ENCODE data around the gene FOXJ1. TPM values are rescaled to one million over a fixed set of nuclear protein-coding genes. Genes with fewer than 3 reads are reported as not detected.

The FOXJ1 gene
- total and polyA plus RNA-seq, 2 of the 13 experiments (the other 11 are each of a cell fraction or from before 2014, with no cell fraction given) = 0.98 to 1.6 TPM

DNA sequence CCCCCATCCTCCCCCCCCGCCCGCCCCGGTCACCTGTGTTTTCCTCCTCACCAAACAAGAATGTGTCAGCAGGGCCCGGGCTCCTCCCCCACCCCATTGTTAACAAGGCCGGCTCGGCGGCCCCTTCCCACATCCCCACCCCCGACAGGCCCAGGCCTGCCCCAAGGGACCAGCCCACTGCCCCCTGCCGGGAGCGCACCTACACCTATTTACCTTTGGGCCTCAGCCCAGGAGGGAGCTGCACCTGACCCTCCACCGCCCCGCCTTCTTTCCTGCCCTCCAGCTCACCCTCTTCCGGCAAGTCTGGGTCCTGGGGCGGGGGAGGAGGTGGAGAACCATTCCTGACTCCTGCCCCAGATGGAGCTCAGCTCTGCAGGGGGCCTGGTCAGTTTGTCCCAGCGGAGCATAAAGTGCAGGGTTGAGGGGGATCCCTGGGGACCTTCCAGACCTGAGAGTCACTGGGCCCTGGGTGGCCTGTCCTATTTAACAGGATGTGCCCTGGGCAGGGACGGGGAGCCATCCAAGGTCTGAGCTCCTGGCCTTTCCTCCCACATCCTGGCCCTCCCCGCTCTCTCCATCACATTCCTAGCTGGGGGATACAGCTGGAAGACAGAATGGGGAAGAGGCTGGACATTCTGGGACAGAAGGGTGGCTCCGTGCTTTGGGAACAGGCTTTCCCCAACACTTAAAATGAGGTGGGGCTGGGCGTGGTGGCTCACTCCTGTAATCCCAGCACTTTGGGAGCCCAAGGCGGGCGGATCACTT, 8.3 kb downstream of the FOXJ1 start (continued):
- TF ChIP-seq, protein P1, sequence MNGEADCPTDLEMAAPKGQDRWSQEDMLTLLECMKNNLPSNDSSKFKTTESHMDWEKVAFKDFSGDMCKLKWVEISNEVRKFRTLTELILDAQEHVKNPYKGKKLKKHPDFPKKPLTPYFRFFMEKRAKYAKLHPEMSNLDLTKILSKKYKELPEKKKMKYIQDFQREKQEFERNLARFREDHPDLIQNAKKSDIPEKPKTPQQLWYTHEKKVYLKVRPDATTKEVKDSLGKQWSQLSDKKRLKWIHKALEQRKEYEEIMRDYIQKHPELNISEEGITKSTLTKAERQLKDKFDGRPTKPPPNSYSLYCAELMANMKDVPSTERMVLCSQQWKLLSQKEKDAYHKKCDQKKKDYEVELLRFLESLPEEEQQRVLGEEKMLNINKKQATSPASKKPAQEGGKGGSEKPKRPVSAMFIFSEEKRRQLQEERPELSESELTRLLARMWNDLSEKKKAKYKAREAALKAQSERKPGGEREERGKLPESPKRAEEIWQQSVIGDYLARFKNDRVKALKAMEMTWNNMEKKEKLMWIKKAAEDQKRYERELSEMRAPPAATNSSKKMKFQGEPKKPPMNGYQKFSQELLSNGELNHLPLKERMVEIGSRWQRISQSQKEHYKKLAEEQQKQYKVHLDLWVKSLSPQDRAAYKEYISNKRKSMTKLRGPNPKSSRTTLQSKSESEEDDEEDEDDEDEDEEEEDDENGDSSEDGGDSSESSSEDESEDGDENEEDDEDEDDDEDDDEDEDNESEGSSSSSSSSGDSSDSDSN (CRISPR knock-in tag; IDR thresholded peaks at IDR 0.05) = 0 out of 2 replicates have a peak, but pooled peaks have one; percentile 29
- TF ChIP-seq, protein P2, sequence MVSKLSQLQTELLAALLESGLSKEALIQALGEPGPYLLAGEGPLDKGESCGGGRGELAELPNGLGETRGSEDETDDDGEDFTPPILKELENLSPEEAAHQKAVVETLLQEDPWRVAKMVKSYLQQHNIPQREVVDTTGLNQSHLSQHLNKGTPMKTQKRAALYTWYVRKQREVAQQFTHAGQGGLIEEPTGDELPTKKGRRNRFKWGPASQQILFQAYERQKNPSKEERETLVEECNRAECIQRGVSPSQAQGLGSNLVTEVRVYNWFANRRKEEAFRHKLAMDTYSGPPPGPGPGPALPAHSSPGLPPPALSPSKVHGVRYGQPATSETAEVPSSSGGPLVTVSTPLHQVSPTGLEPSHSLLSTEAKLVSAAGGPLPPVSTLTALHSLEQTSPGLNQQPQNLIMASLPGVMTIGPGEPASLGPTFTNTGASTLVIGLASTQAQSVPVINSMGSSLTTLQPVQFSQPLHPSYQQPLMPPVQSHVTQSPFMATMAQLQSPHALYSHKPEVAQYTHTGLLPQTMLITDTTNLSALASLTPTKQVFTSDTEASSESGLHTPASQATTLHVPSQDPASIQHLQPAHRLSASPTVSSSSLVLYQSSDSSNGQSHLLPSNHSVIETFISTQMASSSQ (IDR thresholded peaks at IDR 0.05; ENCODE audit: low read depth) = no peak; the same call in 1 of the 2 replicates
- TF ChIP-seq, protein P2 (CRISPR knock-in tag; IDR thresholded peaks at IDR 0.05; ENCODE audit: borderline replicate concordance) = peak; percentile 60; the same call in 1 of the 2 replicates
- TF ChIP-seq, protein P3, sequence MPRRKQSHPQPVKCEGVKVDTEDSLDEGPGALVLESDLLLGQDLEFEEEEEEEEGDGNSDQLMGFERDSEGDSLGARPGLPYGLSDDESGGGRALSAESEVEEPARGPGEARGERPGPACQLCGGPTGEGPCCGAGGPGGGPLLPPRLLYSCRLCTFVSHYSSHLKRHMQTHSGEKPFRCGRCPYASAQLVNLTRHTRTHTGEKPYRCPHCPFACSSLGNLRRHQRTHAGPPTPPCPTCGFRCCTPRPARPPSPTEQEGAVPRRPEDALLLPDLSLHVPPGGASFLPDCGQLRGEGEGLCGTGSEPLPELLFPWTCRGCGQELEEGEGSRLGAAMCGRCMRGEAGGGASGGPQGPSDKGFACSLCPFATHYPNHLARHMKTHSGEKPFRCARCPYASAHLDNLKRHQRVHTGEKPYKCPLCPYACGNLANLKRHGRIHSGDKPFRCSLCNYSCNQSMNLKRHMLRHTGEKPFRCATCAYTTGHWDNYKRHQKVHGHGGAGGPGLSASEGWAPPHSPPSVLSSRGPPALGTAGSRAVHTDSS (CRISPR knock-in tag; conservative IDR thresholded peaks at IDR 0.05) = no peak
- TF ChIP-seq MYNN (CRISPR knock-in tag; IDR thresholded peaks at IDR 0.05; ENCODE audit: low read depth) = no peak
- TF ChIP-seq, protein P4, sequence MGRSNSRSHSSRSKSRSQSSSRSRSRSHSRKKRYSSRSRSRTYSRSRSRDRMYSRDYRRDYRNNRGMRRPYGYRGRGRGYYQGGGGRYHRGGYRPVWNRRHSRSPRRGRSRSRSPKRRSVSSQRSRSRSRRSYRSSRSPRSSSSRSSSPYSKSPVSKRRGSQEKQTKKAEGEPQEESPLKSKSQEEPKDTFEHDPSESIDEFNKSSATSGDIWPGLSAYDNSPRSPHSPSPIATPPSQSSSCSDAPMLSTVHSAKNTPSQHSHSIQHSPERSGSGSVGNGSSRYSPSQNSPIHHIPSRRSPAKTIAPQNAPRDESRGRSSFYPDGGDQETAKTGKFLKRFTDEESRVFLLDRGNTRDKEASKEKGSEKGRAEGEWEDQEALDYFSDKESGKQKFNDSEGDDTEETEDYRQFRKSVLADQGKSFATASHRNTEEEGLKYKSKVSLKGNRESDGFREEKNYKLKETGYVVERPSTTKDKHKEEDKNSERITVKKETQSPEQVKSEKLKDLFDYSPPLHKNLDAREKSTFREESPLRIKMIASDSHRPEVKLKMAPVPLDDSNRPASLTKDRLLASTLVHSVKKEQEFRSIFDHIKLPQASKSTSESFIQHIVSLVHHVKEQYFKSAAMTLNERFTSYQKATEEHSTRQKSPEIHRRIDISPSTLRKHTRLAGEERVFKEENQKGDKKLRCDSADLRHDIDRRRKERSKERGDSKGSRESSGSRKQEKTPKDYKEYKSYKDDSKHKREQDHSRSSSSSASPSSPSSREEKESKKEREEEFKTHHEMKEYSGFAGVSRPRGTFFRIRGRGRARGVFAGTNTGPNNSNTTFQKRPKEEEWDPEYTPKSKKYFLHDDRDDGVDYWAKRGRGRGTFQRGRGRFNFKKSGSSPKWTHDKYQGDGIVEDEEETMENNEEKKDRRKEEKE (IDR thresholded peaks at IDR 0.05) = no peak
- no peak for TF ChIP-seq MYC (CRISPR knock-in tag; IDR thresholded peaks at IDR 0.05; ENCODE audit: borderline replicate concordance)
- TF ChIP-seq SPEN (CRISPR knock-in tag; IDR thresholded peaks at IDR 0.05; ENCODE audit: low read depth) = no peak
- peak; percentile 64 for TF ChIP-seq ELF3 (CRISPR knock-in tag; IDR thresholded peaks at IDR 0.05)
- TF ChIP-seq RXRA (CRISPR knock-in tag; IDR thresholded peaks at IDR 0.05) = peak; percentile 80; the same call in 1 of the 2 replicates
- TF ChIP-seq, protein P5, sequence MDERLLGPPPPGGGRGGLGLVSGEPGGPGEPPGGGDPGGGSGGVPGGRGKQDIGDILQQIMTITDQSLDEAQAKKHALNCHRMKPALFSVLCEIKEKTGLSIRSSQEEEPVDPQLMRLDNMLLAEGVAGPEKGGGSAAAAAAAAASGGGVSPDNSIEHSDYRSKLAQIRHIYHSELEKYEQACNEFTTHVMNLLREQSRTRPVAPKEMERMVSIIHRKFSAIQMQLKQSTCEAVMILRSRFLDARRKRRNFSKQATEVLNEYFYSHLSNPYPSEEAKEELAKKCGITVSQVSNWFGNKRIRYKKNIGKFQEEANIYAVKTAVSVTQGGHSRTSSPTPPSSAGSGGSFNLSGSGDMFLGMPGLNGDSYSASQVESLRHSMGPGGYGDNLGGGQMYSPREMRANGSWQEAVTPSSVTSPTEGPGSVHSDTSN (CRISPR knock-in tag; IDR thresholded peaks at IDR 0.05) = no peak
- no peak for TF ChIP-seq ISL2 (CRISPR knock-in tag; IDR thresholded peaks at IDR 0.05)
- TF ChIP-seq, protein P6, sequence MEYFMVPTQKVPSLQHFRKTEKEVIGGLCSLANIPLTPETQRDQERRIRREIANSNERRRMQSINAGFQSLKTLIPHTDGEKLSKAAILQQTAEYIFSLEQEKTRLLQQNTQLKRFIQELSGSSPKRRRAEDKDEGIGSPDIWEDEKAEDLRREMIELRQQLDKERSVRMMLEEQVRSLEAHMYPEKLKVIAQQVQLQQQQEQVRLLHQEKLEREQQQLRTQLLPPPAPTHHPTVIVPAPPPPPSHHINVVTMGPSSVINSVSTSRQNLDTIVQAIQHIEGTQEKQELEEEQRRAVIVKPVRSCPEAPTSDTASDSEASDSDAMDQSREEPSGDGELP (IDR thresholded peaks at IDR 0.05; ENCODE audit: borderline replicate concordance, low read depth) = peak; percentile 49; the same call in 1 of the 2 replicates
